Neutrophil (primary cell): Measurements from ENCODE around the gene CDK2AP2.

ENCODE experiments used
- H3K27ac ChIP-seq: fragments of 200-600 bp; sonication (generic); 2 replicates; pipeline ENCODE4 v1.5.1; 2016; ENCODE audit warnings: mild to moderate bottlenecking, moderate library complexity
- H3K27me3 ChIP-seq: fragments of 200-600 bp; sonication (generic); 2 replicates; pipeline ENCODE4 v1.6.0; 2016; ENCODE audit warnings: mild to moderate bottlenecking
- H3K36me3 ChIP-seq: fragments of 200-600 bp; sonication (generic); 2 replicates; pipeline ENCODE4 v1.5.1; 2017
- H3K4me1 ChIP-seq, 2 experiments: fragments of 200-600 bp in 1 of 2; sonication (generic) in 1 of 2; 1 replicate in 1 of 2; 2 replicates in 1 of 2; pipeline versions ENCODE4 v1.5.1 to v1.6.1; 2013 to 2016; ENCODE audit warnings: low read depth in 1 of 2, low read length in 1 of 2, mild to moderate bottlenecking in 1 of 2, moderate library complexity in 1 of 2; ENCODE audit not compliant: control insufficient read depth in 1 of 2, insufficient read depth in 1 of 2
- H3K4me3 ChIP-seq, 2 experiments: fragments of 200-600 bp in 1 of 2; sonication (generic) in 1 of 2; 1 replicate in 1 of 2; 2 replicates in 1 of 2; pipeline ENCODE4 v1.5.1; 2013 to 2016; ENCODE audit warnings: low read depth in 1 of 2, low read length in 1 of 2, mild to moderate bottlenecking in 1 of 2, moderate library complexity in 1 of 2
- H3K9me3 ChIP-seq: fragments of 200-600 bp; sonication (generic); 2 replicates; pipeline ENCODE4 v1.5.1; 2016
- CTCF ChIP-seq: fragments of 200-600 bp; sonication (generic); IDR thresholded peaks from 2 replicates; pipeline ENCODE4 v1.5.1; 2016; ENCODE audit warnings: antibody characterized with exemption

Gene CDK2AP2

DNA sequence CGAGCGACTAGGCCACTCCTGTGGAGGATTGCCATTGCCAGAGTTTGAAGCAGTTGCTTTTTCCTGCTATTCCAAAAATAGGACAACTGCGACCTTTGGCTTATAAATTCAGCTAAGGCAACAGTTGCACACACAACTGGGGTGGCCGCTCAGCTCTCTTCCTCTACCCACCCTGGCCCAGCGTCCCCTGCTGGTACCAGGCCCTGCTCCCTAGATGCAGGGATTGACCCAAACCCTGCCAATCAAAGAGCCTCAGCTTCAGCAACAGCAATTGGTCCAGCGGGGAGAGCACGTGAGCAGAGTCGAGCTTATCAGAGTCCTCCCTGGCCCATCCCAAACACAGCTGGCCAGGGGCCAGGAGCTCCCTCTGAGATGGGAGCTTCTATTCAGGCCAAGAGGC lies 37.3 kb upstream of the CDK2AP2 start:
- no peaks in the 10 kb centered on the region for H3K36me3 ChIP-seq
- H3K4me3 ChIP-seq = no peak overlapping the region

DNA sequence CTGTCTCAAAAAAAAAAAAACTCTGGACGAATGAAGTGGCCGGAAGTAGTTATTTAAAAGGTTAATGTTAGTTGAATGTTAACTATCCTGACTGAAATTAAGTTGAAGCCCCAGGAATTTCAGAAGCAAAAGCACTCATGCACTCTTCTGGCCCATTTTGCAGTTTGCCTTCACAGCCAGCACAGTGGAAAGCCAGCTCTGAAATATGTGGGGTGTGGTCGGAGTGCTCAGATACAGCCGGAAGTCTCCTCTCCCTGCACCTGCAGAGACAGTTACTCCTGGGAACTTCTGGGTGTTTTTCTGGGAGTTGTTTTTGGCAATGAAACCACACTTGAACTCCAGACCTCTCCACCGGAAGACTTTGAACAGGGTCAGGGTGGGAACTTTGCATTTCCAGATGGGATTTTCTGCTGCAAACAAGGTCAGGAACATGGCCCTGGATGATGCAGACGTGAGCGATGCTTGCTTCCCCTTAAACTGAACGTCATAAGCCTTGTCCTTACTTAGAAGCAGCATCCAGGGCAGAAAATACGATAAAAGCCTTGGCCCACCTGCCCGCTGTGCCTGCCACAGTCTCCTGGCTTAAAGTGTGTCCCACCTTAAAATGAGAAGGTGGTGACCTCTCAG lies 36.8 kb upstream of the CDK2AP2 start:
- Histone ChIP-seq H3K4me3 (no peak overlapping the region), H3K9me3 (no peaks in the 10 kb centered on the region), H3K27me3 (no peaks in the 10 kb centered on the region), H3K36me3 (no peaks in the 10 kb centered on the region), H3K27ac (no peak overlapping the region), H3K4me1 (no peaks in the 10 kb centered on the region)
- no peak for TF ChIP-seq CTCF

More for the DNA sequence above, 37.3 kb upstream of the CDK2AP2 start:
- Histone ChIP-seq H3K27me3 (no peaks in the 10 kb centered on the region), H3K4me1 (no peaks in the 10 kb centered on the region), H3K27ac (no peak overlapping the region), H3K9me3 (no peaks in the 10 kb centered on the region)
- no peak for TF ChIP-seq CTCF

GRCh38 chr11:67543585-67543984 lies 35.6 kb upstream of the CDK2AP2 start:
- H3K9me3 ChIP-seq = no peaks in the 10 kb centered on the region
- no peak overlapping the region for H3K4me3 ChIP-seq
- no peak overlapping the region for H3K27ac ChIP-seq
- no peaks in the 10 kb centered on the region for H3K36me3 ChIP-seq
- no peaks in the 10 kb centered on the region for H3K4me1 ChIP-seq
- no peaks in the 10 kb centered on the region for H3K27me3 ChIP-seq
- no peak for TF ChIP-seq CTCF

DNA sequence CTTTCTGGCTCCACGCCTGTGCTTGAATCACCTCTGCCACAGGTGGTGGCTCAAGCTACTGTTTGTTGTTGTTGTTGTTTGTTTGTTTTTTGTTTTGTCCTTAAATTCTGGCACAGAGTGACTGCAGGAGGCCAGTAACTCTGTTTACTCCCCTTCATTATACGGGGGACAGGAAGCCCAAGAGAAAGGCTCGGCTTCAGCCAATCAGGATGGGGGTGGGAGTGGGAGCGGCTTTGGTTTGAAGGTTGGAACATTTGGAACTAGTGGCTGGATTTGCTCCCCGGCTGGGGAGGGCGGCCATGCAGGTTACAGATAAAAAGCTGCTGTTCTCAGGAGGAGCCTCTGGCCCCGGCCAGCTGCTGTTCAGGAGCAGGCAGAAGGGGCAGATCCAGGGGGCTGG lies 35.0 kb upstream of the CDK2AP2 start:
- TF ChIP-seq CTCF = no peak

GRCh38 chr11:67542169-67542568 lies 34.2 kb upstream of the CDK2AP2 start:
- Histone ChIP-seq H3K27me3 (no peaks in the 10 kb centered on the region), H3K9me3 (no peaks in the 10 kb centered on the region), H3K4me3 (no peak overlapping the region), H3K4me1 (no peaks in the 10 kb centered on the region), H3K27ac (no peak overlapping the region), H3K36me3 (no peaks in the 10 kb centered on the region)
- TF ChIP-seq CTCF = no peak

More for the DNA sequence above, 35.0 kb upstream of the CDK2AP2 start:
- no peaks in the 10 kb centered on the region for H3K4me1 ChIP-seq
- H3K9me3 ChIP-seq = no peaks in the 10 kb centered on the region
- H3K27me3 ChIP-seq = no peaks in the 10 kb centered on the region
- no peaks in the 10 kb centered on the region for H3K36me3 ChIP-seq
- H3K4me3 ChIP-seq = no peak overlapping the region
- H3K27ac ChIP-seq = no peak overlapping the region
